GM12864 (cell line): ENCODE measurements around the gene ADAM19.

Experiments
- DNase-seq: peaks from one replicate; pipeline ENCODE4 v3.0.0-alpha.2; 2011; ENCODE audit warnings: low read depth
- H3K4me3 ChIP-seq: 2 replicates; pipeline ENCODE4 v1.5.1; 2011; ENCODE audit warnings: mild to moderate bottlenecking, low read depth, low read length, control low read depth
- TF ChIP-seq, protein P1 (sequence below): IDR thresholded peaks from 2 replicates; pipeline ENCODE4 v1.5.1; 2011; ENCODE audit warnings: low read depth, mild to moderate bottlenecking, moderate library complexity, low read length, control low read depth, inconsistent platforms; ENCODE audit errors: missing control alignments

ADAM19 gene

DNA sequence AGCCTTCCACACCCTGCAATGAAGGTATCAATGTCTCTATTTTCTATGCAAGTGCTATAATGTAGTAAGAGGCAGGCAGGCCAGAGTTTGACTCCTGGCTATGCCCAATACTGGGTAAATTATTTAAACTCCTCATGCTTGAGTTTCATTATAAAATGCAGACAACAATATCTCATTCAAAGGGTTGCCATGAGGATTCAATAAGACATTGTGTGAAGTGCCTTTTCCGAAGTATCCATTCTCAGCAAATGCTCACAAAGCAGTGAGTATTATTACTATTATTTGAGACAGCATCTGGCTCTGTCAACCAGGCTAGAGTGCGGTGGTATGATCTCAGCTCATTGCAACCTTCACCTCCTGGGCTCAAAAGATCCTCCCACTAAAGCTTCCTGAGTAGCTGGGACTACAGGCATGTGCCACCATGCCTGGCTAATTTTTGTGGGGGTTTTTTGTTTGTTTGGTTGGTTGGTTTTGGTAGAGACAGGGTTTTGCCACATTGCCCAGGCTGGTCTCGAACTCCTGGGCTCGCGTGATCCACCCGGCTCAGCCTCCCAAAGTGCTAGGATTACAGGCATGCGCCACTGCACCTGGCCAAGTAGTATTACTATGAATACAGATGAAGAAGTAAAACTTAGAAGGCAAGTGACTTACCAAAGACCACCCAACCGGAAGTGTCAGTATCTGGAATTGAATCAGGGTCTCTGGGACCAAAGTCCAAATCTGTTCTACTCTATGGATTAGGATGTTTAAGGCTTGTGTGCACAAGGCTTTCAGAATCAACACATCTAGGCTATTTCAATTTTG is 18.8 kb downstream of the ADAM19 start:
- TF ChIP-seq, protein P1, sequence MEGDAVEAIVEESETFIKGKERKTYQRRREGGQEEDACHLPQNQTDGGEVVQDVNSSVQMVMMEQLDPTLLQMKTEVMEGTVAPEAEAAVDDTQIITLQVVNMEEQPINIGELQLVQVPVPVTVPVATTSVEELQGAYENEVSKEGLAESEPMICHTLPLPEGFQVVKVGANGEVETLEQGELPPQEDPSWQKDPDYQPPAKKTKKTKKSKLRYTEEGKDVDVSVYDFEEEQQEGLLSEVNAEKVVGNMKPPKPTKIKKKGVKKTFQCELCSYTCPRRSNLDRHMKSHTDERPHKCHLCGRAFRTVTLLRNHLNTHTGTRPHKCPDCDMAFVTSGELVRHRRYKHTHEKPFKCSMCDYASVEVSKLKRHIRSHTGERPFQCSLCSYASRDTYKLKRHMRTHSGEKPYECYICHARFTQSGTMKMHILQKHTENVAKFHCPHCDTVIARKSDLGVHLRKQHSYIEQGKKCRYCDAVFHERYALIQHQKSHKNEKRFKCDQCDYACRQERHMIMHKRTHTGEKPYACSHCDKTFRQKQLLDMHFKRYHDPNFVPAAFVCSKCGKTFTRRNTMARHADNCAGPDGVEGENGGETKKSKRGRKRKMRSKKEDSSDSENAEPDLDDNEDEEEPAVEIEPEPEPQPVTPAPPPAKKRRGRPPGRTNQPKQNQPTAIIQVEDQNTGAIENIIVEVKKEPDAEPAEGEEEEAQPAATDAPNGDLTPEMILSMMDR, result no peak
- no peak for DNase-seq

DNA sequence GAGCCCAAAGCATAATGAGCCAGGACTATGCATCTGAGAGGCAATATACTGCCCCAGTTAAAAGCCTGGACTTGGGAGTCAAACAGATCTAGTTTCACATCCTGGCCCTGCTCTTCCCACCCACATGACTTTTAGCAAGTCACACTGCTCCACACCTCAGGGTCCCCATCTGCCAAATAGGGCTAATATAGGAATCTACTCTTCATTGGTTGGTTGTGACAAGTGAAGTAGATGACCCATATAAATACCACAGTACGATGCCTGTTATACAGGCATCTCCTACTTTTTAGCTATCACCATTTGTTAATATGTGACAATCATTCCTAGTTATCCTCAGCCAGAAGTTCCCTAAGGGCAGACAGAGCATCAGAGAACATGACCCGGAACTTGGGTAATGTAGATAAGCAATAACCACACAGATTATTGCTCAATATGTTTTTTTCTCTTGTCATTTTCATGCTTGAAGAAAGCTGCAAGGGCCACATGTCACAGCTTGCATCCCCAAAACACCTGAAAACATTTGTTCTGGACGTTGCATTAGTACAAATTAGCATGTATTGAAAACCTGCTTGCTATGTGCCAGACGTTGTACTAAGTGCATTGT is 20.4 kb downstream of the ADAM19 start:
- TF ChIP-seq, protein P1, result no peak
- no peak overlapping the region for H3K4me3 ChIP-seq
- DNase-seq, result no peak

More for the DNA sequence above, 18.8 kb downstream of the ADAM19 start:
- H3K4me3 ChIP-seq, result no peak overlapping the region

DNA sequence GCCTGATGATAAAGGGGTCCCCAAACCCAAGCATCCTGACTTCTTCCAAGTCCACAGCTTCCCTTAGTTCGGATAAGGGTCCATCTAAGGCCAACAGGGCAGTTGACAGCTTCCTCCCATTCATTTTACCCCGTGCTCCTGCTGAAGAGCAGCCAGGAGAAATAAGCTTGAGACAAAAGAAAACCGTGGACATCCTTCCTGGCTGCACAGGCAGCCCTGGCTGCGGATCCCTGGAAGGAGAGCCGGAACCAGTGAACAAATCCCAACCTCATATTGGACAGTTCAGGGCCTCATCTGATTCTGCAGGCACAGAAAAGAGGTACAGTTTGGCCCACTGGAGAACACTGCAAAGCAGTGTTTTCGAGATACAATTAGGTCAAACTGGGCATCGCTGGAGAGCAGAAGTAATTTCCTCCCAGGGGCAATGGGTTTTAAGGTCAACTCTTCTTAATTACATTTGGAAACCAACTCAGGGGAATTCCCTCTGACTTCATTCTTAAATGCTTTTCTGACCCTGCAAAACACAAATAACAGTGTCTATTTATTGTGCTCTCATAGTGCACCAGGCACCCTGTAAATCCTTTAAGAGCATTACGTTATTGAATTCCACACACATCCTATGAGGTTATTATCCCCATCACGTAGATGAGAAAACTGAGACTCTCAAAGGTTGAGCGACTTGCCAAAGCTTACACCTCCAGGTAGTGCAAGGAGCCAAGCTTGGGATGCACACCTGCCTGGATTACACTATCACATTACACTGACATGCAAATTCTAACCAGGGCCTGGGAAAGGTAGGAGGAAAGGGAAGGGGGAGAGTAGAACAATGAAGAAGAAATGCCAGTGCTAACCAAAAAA is 21.2 kb downstream of the ADAM19 start:
- TF ChIP-seq, protein P1, result no peak
- no peak overlapping the region for H3K4me3 ChIP-seq
- DNase-seq, result no peak

DNA sequence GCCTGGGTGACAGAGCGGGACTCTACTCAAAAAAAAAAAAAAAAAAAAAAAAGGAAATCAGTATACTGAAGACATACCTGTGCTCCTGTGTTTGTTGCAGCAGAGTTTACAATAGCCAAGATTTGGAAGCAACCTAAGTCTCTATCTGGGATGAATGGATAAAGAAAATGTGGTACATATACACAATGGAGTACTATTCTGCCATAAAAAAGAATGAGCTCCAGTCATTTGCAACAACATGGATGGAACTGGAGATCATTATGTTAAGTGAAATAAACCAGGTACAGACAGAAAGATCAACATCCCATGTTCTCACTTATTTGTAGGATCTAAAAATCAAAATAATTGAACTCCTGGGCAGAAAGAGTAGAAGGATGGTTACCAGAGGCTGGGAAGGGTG is 22.9 kb downstream of the ADAM19 start:
- TF ChIP-seq, protein P1, result no peak
- H3K4me3 ChIP-seq, result no peak overlapping the region
- no peak for DNase-seq

DNA sequence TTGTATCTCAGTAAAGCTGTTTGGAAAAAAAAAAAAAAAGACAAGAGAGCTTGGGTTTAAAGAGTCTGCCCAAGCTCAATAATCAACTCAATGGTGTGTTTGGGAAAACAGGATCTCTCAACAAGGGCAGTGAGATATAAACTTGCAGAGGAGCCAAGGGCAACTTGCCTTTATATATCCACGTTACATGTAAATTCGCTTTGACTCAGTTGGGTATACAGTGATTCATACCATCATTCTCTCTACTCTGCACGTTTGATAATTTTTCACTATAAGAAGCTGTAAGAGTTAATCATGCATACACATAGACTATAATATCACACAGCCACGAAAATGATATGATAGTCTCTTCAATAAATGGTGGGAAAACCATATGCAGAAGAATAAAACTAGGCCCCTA is 24.9 kb downstream of the ADAM19 start:
- H3K4me3 ChIP-seq, result no peak overlapping the region
- DNase-seq, result no peak
- TF ChIP-seq, protein P1, result no peak

DNA sequence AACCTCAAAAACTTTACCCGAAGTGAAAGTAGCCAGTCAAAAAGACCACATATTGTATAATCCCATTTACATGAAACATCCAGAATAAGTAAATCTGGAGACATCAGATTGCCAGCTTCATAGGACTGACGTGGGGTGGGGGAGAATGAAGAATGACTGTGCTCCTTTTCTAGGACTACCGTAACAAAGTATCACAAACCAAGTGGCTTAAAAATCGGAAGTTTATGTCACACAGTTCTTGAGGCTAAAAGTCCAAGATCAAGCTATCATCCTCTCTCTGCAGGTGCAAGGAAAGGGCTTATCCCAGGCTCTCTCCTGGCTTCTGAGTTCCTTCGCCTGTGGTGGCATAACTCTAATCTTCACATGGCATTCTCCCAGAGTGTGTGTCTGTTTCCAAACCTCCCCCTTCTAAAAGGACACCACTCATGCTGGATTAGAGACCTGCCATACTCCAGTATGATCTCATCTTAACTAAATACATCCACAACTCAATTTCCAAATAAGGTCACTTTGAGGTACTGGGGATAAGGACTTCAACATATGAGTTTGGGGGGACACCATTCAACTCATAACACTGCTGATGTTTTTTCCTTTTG is 25.5 kb downstream of the ADAM19 start:
- TF ChIP-seq, protein P1, result no peak
- H3K4me3 ChIP-seq, result no peak overlapping the region; the same call in 1 of the 2 replicates
- no peak for DNase-seq
